DMS 273 treated with DMSO at 0.1 percent for 48 hours (cell line): ENCODE results near the gene APEH.
"Not testable (repeated sequence)": the region's sequence is repeated elsewhere in the genome, so short reads cannot be mapped to it uniquely, and the experiment has no call there.

Source experiments
- DNase-seq: peaks from one replicate; lab custom pipeline; 2025; lab: John Stamatoyannopoulos, UW

APEH gene

GRCh38 chr3:49668861-49669260, 5.3 kb upstream of the APEH start:
- no peak for DNase-seq

- no peak for DNase-seq
Observed at GRCh38 chr3:49669352-49669751, 4.8 kb upstream of the APEH start.

DNA sequence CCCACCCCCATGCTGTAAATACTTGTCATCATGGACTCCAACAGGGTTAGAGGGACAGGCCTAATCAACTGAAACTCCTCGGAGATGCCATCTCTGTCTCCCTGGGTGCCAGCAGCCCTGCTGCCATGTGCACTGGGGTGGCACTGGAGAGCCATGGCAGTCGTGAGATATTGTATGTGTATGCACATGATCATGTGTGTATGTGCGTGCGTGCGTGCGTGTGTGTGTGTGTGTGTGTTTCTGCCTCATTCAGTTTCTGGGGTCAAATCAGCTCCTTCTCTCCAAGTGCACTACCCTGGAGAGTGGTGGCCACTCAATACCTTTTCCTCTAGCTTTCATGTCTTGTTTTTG, 3.2 kb upstream of the APEH start:
- no peak for DNase-seq

GRCh38 chr3:49671291-49672288, 2.6 kb upstream of the APEH start:
- DNase-seq, result no peak

- no peak for DNase-seq
Observed at GRCh38 chr3:49673121-49673714, 933 bp upstream of the APEH start.

DNA sequence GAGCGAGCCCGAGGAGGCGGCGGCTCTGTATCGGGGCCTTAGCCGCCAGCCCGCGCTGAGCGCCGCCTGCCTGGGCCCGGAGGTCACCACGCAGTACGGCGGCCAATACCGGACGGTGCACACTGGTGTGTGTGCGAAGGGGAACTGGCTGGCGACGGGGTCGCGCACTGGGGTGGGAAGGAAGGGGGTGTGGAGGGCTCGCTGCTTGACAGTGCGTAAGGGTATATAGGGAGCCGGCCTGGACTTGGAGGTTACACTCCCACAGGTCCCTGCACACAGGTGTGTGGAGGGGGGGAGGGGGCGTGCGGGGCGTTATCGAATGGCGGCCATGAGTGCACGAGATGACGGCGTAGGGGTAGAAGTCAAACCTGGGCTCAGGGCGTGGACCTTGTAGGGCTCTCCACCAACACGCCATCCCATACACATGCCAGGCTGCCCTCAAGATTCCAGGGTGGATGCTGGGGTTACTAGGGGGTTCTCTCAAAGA, 389 bp downstream of the APEH start:
- DNase-seq, result no peak

DNA sequence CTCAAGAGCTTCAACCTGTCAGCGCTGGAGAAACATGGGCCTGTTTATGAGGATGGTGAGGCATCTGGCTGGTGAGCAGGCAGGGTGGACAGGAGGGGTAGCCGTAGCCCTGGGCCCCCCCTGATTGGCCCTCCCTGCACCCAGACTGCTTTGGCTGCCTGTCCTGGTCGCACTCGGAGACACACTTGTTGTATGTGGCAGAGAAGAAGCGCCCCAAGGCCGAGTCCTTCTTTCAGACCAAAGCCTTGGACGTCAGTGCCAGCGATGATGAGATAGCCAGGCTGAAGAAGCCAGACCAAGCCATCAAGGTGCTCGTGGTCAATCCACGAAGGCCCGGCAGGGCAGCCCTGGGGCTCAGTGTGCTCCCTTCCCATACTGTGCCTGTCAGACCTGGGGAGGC, 1.8 kb downstream of the APEH start:
- no peak for DNase-seq

- no peak for DNase-seq
Observed at GRCh38 chr3:49680493-49681231, 6.5 kb downstream of the APEH start.

DNA sequence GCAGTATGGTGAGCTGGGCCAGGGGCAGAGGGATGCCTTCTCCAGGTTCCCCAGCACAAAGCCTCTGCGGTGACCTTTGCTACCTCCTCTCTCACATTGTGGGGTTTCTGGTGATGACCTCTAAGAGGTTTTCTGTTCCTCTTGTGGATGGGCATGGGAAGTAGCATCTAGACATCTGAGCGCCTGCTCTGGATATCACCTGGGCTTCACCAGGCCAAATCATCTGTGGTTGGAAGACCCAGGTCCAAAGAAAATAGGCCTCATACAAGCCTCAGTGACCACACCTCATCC, 7.0 kb downstream of the APEH start:
- DNase-seq, result no peak

DNA sequence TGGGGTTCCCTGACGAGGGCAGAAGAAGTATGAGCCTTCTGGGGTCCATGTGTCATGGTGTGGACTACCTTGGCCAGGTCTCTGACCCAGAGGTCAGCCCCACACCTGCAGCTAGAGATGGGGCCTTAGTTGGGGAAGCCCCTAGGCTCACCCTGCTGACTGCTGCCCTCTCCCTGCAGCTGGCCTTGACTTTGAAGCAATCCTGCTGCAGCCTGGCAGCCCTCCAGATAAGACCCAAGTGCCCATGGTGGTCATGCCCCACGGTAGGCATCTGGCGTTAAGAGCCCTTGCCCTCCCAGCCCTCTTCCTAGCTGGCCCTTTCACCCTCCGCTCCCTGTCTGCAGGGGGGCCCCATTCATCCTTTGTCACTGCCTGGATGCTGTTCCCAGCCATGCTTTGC, 7.4 kb downstream of the APEH start:
- no peak for DNase-seq

GRCh38 chr3:49683162-49683561, 9.0 kb downstream of the APEH start:
- no peak for DNase-seq

DNA sequence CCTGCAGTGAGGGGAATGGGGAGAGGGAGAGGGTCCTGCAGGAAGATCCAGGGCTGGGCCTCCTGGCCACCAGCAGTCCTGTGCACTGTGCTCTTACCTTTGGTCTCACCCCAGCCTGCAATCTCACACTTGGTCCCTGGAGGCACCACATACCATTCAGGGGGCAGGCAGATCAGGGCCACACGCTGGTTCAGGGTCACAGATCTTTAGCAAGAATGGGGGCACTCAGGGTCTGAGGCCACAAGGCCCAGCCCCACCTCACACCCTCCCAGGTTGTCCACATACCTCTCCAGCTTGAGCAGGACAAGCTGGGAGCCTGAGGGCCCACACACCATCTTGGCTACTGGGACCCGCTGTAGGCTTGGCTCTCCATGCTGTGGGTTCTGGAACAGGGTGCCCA, 10.3 kb downstream of the APEH start:
- not testable (repeated sequence) for DNase-seq

- not testable (repeated sequence) for DNase-seq
Observed at GRCh38 chr3:49685103-49685502, 11.0 kb downstream of the APEH start.

GRCh38 chr3:49685846-49686245, 11.7 kb downstream of the APEH start:
- DNase-seq, result not testable (repeated sequence)

GRCh38 chr3:49686346-49686745, 12.2 kb downstream of the APEH start:
- DNase-seq, result not testable (repeated sequence)

- DNase-seq, result not testable (repeated sequence)
Observed at GRCh38 chr3:49686769-49687423, 12.7 kb downstream of the APEH start.

- DNase-seq, result not testable (repeated sequence)
Observed at GRCh38 chr3:49687424-49687795, 13.3 kb downstream of the APEH start.

GRCh38 chr3:49688338-49689045, 14.3 kb downstream of the APEH start:
- DNase-seq, result not testable (repeated sequence)

DNA sequence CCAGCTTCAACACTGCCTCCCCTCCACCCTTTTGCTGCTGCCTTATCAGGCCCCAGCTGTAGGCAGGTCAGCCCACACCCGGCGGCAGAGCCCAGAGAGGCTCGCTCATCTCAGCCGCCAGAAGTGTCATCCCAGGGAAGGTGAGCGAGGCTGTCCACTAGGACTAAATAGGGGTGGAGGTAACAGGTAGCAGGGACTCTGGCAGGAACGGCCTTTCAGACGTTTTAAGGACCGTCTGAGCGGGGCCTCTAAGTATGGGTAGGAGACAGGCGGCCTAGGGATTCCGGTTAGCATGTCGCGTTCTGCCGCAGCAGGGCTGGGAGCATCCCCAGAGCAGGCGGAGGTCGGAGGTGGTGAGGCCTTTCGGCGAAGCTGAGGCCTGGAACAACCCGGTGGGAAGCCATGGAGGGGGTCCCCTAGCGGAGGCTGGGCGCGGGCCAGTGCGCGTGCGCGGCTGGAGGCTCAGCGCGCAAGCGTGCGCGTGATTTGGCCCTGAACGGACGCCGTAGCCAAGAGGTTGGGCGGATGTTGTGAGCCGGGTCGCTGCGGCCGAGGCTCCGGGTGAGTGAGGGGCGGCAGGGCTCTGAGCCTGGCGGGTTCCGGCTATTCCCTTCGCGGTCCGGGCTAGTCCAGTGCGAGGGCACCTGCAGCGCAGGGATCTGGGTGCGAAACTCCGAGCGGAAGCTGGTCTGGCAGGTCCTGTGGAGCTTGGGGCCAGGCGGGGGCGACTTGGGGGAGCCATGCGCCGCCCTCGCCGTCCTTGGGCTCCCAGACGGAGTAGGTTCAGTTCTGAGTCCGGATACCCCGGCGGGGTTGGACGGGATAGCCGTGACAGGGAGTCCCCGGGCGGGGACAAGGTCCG, 15.1 kb downstream of the APEH start, which contains the start of the genes MST1 and RNF123:
TSS of gene MST1 (minus strand) at position 429 of the 862 bp plus-strand sequence. CDS start 783 bp downstream, outside the sequence.
TSS of gene RNF123 (plus strand) at position 512 of the 862 bp plus-strand sequence. CDS start 1,609 bp downstream, outside the sequence.
- DNase-seq, result no peak

- not testable (repeated sequence) for DNase-seq
Observed at GRCh38 chr3:49689908-49690624, 15.9 kb downstream of the APEH start.
